ENCODE results near the gene LPCAT2.

DNA sequence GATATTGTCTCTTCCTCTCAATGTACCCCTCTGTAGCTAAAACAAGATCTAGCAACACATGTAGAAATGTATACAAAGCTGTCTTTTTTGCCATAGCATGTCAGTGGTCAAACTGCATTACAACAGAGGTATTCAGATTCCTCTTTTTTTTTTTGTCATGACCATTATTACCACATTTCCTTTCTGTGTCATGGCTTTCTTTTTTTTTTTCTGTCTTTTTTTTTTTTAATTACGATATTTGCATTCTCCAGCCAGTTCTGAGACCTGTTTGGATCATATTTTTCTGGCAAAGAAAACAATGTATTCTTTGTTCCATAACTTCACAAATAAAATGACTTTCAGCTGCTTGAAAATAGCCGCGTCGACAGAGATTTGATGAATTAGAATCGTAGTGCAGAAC lies 30.2 kb downstream of the LPCAT2 start:
- TF ChIP-seq EZH2 (IDR thresholded peaks at IDR 0.05; ENCODE audit: low read length, missing control alignments) = no peak
- TF ChIP-seq, protein P1, sequence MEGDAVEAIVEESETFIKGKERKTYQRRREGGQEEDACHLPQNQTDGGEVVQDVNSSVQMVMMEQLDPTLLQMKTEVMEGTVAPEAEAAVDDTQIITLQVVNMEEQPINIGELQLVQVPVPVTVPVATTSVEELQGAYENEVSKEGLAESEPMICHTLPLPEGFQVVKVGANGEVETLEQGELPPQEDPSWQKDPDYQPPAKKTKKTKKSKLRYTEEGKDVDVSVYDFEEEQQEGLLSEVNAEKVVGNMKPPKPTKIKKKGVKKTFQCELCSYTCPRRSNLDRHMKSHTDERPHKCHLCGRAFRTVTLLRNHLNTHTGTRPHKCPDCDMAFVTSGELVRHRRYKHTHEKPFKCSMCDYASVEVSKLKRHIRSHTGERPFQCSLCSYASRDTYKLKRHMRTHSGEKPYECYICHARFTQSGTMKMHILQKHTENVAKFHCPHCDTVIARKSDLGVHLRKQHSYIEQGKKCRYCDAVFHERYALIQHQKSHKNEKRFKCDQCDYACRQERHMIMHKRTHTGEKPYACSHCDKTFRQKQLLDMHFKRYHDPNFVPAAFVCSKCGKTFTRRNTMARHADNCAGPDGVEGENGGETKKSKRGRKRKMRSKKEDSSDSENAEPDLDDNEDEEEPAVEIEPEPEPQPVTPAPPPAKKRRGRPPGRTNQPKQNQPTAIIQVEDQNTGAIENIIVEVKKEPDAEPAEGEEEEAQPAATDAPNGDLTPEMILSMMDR (conservative IDR thresholded peaks at IDR 0.05 in 1 of 2, IDR thresholded peaks at IDR 0.05 in 1 of 2; ENCODE audit: low read depth in 1 of 2, low read length in 2 of 2) = no peak

All from fibroblast of lung (primary cell).